HCT116 (cell line): Measurements from ENCODE around the gene MYL4. TPM values are rescaled to one million over a fixed set of nuclear protein-coding genes. Genes with fewer than 3 reads are reported as not detected.

ENCODE experiments used
- ATAC-seq: fragments of 200-7000 bp; cut with Tn5 transposase; 2 replicates; pipeline ENCODE4 v1.9.1; 2020; ENCODE audit warnings: mild to moderate bottlenecking, moderate library complexity
- BruUV-seq: library from RNA; stranded (reverse); fragments of 400-500 nt; replicated peaks from 2 replicates; lab custom pipeline; 2021; lab: Mats Ljungman, UMichigan
- CTCF ChIA-PET: fragments of 300-600 bp; sonication (Branson Sonifier 250); formaldehyde crosslinking; loops from one replicate; lab custom pipeline; 2021; ENCODE audit warnings: antibody characterized with exemption; lab: Charles Lee
- POLR2A ChIA-PET: fragments of 300-600, 350-600 bp; sonication (Branson Sonifier 250); formaldehyde crosslinking; loops from one replicate; lab custom pipeline; 2021; ENCODE audit warnings: antibody characterized with exemption; lab: Charles Lee
- RAD21 ChIA-PET, 2 experiments: fragments of 300-600 bp; sonication (Branson Sonifier 250); formaldehyde crosslinking; loops; one replicate each; lab custom pipeline; 2023; ENCODE audit warnings: low total read pairs in 2 of 2; ENCODE audit not compliant: uncharacterized antibody in 2 of 2, unreplicated experiment in 2 of 2, low non-redundant PET in 1 of 2; lab: Charles Lee
- DNase-seq: peaks from one replicate; pipeline ENCODE4 v3.0.0-alpha.2; 2010; ENCODE audit warnings: low read depth, low spot score
- H2AFZ ChIP-seq: fragments of 200-600 bp; shearing (Covaris generic), sonication (generic); 2 replicates; pipeline ENCODE4 v1.6.1; 2017; ENCODE audit warnings: low read depth, mixed run types, mixed read lengths, antibody characterized with exemption, low read length; ENCODE audit not compliant: poor library complexity, severe bottlenecking
- H3K27ac ChIP-seq: 2 replicates; pipeline ENCODE4 v1.5.1; 2012; ENCODE audit warnings: low read depth, low read length
- H3K27me3 ChIP-seq: fragments of 200-600 bp; sonication (generic); 2 replicates; pipeline ENCODE4 v1.6.1; 2016; ENCODE audit warnings: mixed run types, low read length, mixed read lengths; ENCODE audit not compliant: insufficient read depth
- H3K36me3 ChIP-seq, 2 experiments: fragments of 200-500 bp in 1 of 2; fragments of 200-600 bp in 1 of 2; sonication (Bioruptor generic) in 1 of 2; sonication (generic) in 1 of 2; 2 replicates each; pipeline versions ENCODE4 v1.5.1 to v1.6.1; 2014 to 2016; ENCODE audit warnings: low read length in 2 of 2, inconsistent platforms in 1 of 2, mixed read lengths in 1 of 2, mixed run types in 1 of 2; ENCODE audit not compliant: insufficient read depth in 2 of 2, control insufficient read depth in 1 of 2
- H3K4me1 ChIP-seq, 2 experiments: fragments of 200-600 bp in 1 of 2; sonication (generic) in 1 of 2; 2 replicates each; pipeline versions ENCODE4 v1.5.1 to v1.6.1; 2012 to 2017; ENCODE audit warnings: low read length in 2 of 2, inconsistent platforms in 1 of 2, mild to moderate bottlenecking in 1 of 2, mixed read lengths in 1 of 2, mixed run types in 1 of 2, moderate library complexity in 1 of 2; ENCODE audit not compliant: insufficient read depth in 2 of 2, control insufficient read depth in 1 of 2
- H3K4me2 ChIP-seq: fragments of 200-600 bp; sonication (generic); 2 replicates; pipeline ENCODE4 v1.6.1; 2017; ENCODE audit warnings: mixed run types, low read length, mixed read lengths
- H3K4me3 ChIP-seq, 2 experiments: fragments of 200-600 bp in 1 of 2; sonication (generic) in 1 of 2; replicated peaks in 1 of 2; 2 replicates each; pipeline ENCODE4 v1.5.1; 2011 to 2016; ENCODE audit warnings: low read length in 2 of 2, control low read depth in 1 of 2, low read depth in 1 of 2, mild to moderate bottlenecking in 1 of 2, mixed read lengths in 1 of 2, mixed run types in 1 of 2
- H3K79me2 ChIP-seq: fragments of 200-600 bp; sonication (generic); 2 replicates; pipeline ENCODE4 v1.6.1; 2017; ENCODE audit warnings: mild to moderate bottlenecking, mixed run types, low read length, moderate library complexity, mixed read lengths; ENCODE audit not compliant: insufficient read depth
- H3K9ac ChIP-seq: fragments of 200-600 bp; sonication (generic); 2 replicates; pipeline ENCODE4 v1.6.1; 2016; ENCODE audit warnings: low read length, mixed read lengths
- H3K9me2 ChIP-seq: fragments of 200-600 bp; sonication (generic), shearing (Covaris generic); 2 replicates; pipeline ENCODE4 v1.6.1; 2017; ENCODE audit warnings: mixed run types, mild to moderate bottlenecking, moderate library complexity; ENCODE audit not compliant: insufficient read depth
- H3K9me3 ChIP-seq, 2 experiments: fragments of 200-500 bp in 1 of 2; fragments of 200-600 bp in 1 of 2; sonication (Bioruptor generic) in 1 of 2; sonication (generic) in 1 of 2; 2 replicates each; pipeline ENCODE4 v1.6.1; 2014 to 2017; ENCODE audit warnings: low read length in 2 of 2, mixed read lengths in 2 of 2, inconsistent platforms in 1 of 2, low read depth in 1 of 2, mild to moderate bottlenecking in 1 of 2, mixed run types in 1 of 2, moderate library complexity in 1 of 2; ENCODE audit not compliant: control insufficient read depth in 1 of 2, insufficient read depth in 1 of 2
- H4K20me1 ChIP-seq: fragments of 200-600 bp; sonication (generic), shearing (Covaris generic); 2 replicates; pipeline ENCODE4 v1.6.1; 2017; ENCODE audit warnings: mixed run types, mild to moderate bottlenecking, moderate library complexity; ENCODE audit not compliant: insufficient read depth
- CEBPB ChIP-seq: IDR thresholded peaks from 2 replicates; pipeline ENCODE4 v1.6.1; 2012; ENCODE audit warnings: low read depth
- CTCF ChIP-seq, 3 experiments: fragments of 200-600 bp in 1 of 3; sonication (generic) in 1 of 3; IDR thresholded peaks in 2 of 3; conservative IDR thresholded peaks in 1 of 3; 2 replicates each; pipeline ENCODE4 v1.5.1; 2012 to 2017; ENCODE audit warnings: low read depth in 2 of 3, low read length in 2 of 3, antibody characterized with exemption in 1 of 3, borderline replicate concordance in 1 of 3, control low read depth in 1 of 3, mild to moderate bottlenecking in 1 of 3, mixed read lengths in 1 of 3, mixed run types in 1 of 3, moderate library complexity in 1 of 3; ENCODE audit not compliant: insufficient read depth in 1 of 3
- EZH2 ChIP-seq: fragments of 200-600 bp; sonication (generic); IDR thresholded peaks from 2 replicates; pipeline ENCODE4 v1.6.1; 2017; ENCODE audit warnings: antibody characterized with exemption, mixed run types
- EZH2phosphoT487 ChIP-seq: fragments of 200-600 bp; IDR thresholded peaks from 2 replicates; pipeline ENCODE4 v1.6.1; 2018; ENCODE audit warnings: antibody characterized with exemption, borderline replicate concordance
- MAX ChIP-seq: IDR thresholded peaks from 2 replicates; pipeline ENCODE4 v1.6.1; 2012
- RAD21 ChIP-seq: IDR thresholded peaks from 2 replicates; pipeline ENCODE4 v1.6.1; 2012; ENCODE audit warnings: low read depth, mild to moderate bottlenecking
- REST ChIP-seq: IDR thresholded peaks from 2 replicates; pipeline ENCODE4 v1.6.1; 2012; ENCODE audit warnings: low read depth
- SIN3A ChIP-seq: IDR thresholded peaks from 2 replicates; pipeline ENCODE4 v1.6.1; 2012; ENCODE audit warnings: low read depth
- ZBTB33 ChIP-seq: IDR thresholded peaks from 2 replicates; pipeline ENCODE4 v1.6.1; 2011; ENCODE audit warnings: mild to moderate bottlenecking, low read length, moderate library complexity; ENCODE audit not compliant: insufficient replicate concordance; ENCODE audit errors: extremely low read depth
- intact Hi-C: fragments of 100-400 bp; cut with micrococcal nuclease; formaldehyde crosslinking; loops from 2 replicates; pipeline ENCODE4 v1.10.0; 2022
- total RNA-seq: library from RNA; stranded (reverse); gene quantifications from one replicate; pipeline ENCODE4 v1.2.1, GENCODE V29; 2021; ENCODE audit not compliant: unreplicated experiment

The MYL4 gene
- total RNA-seq, 1 experiment from 2014 or later: 0.32 TPM

- BruUV-seq: no TSS peak
- no peaks in the 10 kb centered on the region for H3K9me3 ChIP-seq
- ChIA-PET RAD21 (no interaction called here), POLR2A (no interaction called here), CTCF (no interaction called here)
- H4K20me1 ChIP-seq: no peaks in the 10 kb centered on the region
- H3K4me2 ChIP-seq: no peak overlapping the region
- no peak overlapping the region for H2AFZ ChIP-seq
- H3K36me3 ChIP-seq: no peaks in the 10 kb centered on the region
- no peaks in the 10 kb centered on the region for H3K79me2 ChIP-seq
- no peaks in the 10 kb centered on the region for H3K27me3 ChIP-seq
- H3K4me1 ChIP-seq: no peaks in the 10 kb centered on the region
- no peak overlapping the region for H3K4me3 ChIP-seq
- no peak for ATAC-seq
- H3K27ac ChIP-seq: no peak overlapping the region
- intact Hi-C loops: no loop called here
- no peak overlapping the region for H3K9ac ChIP-seq
- TF ChIP-seq ZBTB33: no peak
- TF ChIP-seq, all 23 proteins: peak for 0
- H3K9me2 ChIP-seq: no peaks in the 10 kb centered on the region
- DNase-seq: no peak
Measured at GRCh38 chr17:47212458-47212857, 3.3 kb downstream of the MYL4 start.

GRCh38 chr17:47213540-47213939, 4.4 kb downstream of the MYL4 start:
- Histone ChIP-seq H3K4me3 (no peak overlapping the region), H3K9me2 (no peaks in the 10 kb centered on the region), H3K79me2 (no peaks in the 10 kb centered on the region), H2AFZ (no peak overlapping the region), H3K4me2 (no peak overlapping the region), H4K20me1 (no peaks in the 10 kb centered on the region), H3K27ac (no peak overlapping the region), H3K36me3 (no peaks in the 10 kb centered on the region), H3K9me3 (no peaks in the 10 kb centered on the region), H3K9ac (no peak overlapping the region), H3K27me3 (no peaks in the 10 kb centered on the region), H3K4me1 (no peaks in the 10 kb centered on the region)
- ChIA-PET RAD21 (no interaction called here), CTCF (no interaction called here), POLR2A (no interaction called here)
- no peak for ATAC-seq
- no peak for DNase-seq
- intact Hi-C loops: no loop called here
- no TSS peak for BruUV-seq
- TF ChIP-seq REST (no peak), EZH2 (no peak), CEBPB (no peak), ZBTB33 (no peak), EZH2phosphoT487 (no peak), SIN3A (no peak), RAD21 (no peak), CTCF (IDR thresholded peaks at IDR 0.05 in 2 of 3, conservative IDR thresholded peaks at IDR 0.05 in 1 of 3; ENCODE audit: borderline replicate concordance in 1 of 3, insufficient read depth in 1 of 3, low read depth in 2 of 3, low read length in 2 of 3) (no peak), MAX (no peak)
